OCI-LY7 (cell line): ENCODE data around the gene TMPRSS7.

Experiments
- CTCF ChIP-seq: fragments of 200-600 bp; sonication (generic); conservative IDR thresholded peaks from 2 replicates; pipeline ENCODE4 v1.5.1; 2014; ENCODE audit warnings: mild to moderate bottlenecking, antibody characterized with exemption, low read length, moderate library complexity, mixed read lengths
- EZH2phosphoT487 ChIP-seq: fragments of 200-600 bp; sonication (generic); IDR thresholded peaks from 2 replicates; pipeline ENCODE4 v1.6.1; 2018; ENCODE audit warnings: low read depth, borderline replicate concordance, mild to moderate bottlenecking, mixed run types, antibody characterized with exemption, low read length, moderate library complexity, mixed read lengths

- TF ChIP-seq CTCF (no peak), EZH2phosphoT487 (no peak)
Measured at GRCh38 chr3:112000367-112000771, 34.2 kb upstream of the TMPRSS7 start.
